Stimulated activated CD4-positive, alpha-beta T cell treated with anti-CD3 and anti-CD28 coated beads, Interleukin-1b, Interleukin-23, amount 100 ng/mL, for 48 hours (primary cell): ENCODE data around the gene PPP1R17.

Experiments
- DNase-seq: peaks from one replicate; pipeline ENCODE4 v3.0.0-alpha.2; 2020

Gene PPP1R17

DNA sequence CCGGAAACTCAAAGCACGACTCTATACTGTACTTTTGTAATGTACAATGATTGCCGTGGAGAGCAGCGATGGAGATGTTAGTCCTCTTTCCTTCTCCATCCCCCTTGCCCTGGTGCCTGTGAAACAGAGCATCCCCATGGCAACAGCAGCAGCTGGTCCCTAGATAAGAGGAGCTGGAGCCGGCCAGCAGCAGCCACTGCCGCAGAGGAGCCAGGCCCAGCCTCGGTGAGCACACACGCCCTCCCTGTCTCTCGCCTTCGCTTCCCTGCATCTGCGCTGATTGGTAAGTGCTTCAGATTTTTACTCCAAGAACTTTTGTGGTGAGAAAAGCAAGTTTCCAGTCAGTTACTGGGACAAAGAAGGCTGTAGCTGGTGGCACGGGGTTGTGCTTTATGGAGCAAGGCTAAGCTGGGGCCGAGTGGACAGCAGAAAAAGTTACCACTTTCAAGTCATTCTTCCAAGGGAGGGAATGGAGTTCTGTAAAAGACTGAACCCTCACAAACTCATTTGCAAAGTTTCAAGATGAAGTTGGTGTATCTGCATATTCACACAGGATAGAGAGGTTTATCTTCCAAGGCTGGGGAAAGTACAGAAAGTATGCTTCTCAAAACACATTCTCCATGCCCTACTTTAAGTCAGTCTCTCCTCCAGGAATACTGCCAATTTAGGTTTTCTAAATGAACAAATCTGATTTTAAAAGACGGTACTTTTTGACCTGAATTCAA lies at the start of gene PPP1R17:
PPP1R17 (plus strand) TSS at position 192 of the 725 bp plus-strand sequence. CDS start 5,227 bp downstream, outside the sequence.
- DNase-seq: no peak

DNA sequence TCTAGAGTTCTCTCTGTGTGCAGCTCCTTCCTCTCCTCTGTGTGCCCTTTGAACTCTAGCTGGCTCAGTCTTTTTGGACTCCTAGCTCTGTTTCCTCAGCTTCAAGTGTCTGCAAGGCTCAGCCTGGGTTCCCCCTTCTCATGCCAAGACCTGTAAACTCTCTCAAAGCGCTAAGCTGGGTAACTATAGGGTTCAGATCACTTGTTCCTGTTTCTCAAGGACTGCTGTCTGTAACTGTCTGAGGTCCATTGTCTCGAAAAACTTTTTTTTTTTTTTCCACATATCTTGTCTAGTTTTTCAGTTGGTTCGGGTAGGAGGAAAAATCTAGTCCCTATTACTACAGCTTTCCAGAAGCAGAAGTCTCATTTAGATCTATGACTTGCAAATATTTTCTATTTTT lies 46.6 kb upstream of the PPP1R17 start:
- no peak for DNase-seq

DNA sequence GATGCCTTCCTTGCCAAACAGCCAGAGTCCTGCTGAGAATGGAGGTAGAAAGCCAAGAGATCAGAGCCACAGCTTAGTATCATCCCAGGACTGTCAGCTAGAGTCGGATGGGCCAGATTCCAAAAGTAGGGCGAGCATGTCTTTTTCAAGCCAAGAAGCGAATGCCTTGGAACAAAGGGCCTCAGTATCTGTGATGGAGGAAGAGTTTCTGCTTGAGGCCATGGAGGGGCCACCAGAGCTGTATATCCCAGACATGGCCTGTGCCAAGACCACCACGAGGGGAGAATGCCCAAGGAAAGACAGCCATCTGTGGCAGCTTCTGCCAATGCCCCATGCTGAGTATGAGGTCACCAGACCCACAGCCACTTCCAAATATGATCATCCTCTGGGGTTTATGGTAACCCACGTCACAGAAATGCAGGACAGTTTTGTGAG lies 44.3 kb upstream of the PPP1R17 start:
- no peak for DNase-seq

DNA sequence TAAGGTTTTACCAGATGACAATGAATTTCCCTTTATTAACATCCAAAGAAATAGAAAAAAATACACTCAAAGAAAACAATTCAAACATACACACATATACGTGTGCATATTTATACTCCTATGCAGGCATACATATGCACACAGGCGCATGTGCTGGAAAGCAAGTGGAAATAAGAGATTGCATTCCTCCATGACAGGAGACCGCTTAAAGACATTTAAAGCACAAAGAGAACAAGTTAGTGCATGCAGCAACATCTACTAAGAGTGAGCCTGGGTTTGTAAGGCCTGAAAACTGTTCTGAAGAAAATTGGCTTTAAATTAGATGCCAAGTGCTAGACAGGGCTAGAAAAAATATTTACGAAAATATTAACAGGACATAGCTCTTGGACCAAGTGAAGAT lies 40.1 kb upstream of the PPP1R17 start:
- no peak for DNase-seq

DNA sequence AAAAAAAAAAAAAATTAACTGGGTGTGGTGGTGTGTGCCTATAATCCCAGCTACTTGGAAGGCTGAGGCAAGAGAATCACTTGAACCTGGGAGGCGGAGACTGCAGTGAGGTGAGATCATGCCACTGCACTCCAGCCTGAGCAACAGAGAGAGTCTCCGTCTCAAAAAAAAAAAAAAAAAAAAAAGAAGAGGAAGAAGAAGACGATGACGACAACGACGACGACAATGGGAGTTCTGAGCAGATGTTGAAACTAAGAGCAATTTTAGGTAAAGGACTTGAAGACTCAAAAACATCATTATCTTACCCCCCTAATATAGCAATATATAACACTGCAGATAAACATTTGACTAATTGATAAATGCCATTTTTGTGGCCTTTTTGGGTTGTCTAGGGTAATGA lies 39.5 kb upstream of the PPP1R17 start:
- no peak for DNase-seq

DNA sequence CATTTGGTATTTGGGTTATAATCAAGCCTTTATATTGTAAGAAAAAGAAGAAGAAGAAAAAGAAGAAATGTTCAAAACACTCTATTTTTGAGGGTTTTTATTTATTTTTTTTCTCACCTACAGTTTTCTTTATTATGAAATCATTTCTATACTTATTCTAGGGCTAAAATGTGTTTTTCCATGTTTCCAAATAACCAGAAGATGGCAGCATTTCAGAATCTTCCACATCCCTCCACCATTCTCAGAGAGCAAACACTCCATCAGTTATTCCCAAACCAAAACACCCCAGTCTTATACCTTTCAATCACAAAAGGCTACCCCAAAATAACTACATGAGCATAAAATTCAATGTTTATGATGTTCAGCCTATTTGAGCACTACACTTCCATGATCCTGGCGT lies 38.7 kb upstream of the PPP1R17 start:
- no peak for DNase-seq

DNA sequence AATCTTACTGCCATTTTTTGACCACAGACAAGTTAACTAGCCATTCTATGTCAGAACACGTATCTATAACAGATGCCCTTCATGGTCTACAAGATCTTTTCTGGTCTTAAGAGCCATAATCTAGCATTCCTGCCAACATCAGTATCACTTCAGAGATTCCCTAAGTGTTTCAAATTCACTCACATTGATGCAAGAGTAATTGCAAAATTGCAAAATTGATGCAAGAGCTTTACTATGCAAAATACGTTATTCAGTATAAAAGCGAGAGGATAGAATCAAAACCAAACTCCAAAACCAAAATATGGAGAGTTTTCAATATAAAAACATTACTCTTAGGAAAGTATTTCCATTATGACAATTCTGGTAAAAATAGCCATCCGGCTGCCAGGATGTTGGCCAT lies 38.1 kb upstream of the PPP1R17 start:
- no peak for DNase-seq

DNA sequence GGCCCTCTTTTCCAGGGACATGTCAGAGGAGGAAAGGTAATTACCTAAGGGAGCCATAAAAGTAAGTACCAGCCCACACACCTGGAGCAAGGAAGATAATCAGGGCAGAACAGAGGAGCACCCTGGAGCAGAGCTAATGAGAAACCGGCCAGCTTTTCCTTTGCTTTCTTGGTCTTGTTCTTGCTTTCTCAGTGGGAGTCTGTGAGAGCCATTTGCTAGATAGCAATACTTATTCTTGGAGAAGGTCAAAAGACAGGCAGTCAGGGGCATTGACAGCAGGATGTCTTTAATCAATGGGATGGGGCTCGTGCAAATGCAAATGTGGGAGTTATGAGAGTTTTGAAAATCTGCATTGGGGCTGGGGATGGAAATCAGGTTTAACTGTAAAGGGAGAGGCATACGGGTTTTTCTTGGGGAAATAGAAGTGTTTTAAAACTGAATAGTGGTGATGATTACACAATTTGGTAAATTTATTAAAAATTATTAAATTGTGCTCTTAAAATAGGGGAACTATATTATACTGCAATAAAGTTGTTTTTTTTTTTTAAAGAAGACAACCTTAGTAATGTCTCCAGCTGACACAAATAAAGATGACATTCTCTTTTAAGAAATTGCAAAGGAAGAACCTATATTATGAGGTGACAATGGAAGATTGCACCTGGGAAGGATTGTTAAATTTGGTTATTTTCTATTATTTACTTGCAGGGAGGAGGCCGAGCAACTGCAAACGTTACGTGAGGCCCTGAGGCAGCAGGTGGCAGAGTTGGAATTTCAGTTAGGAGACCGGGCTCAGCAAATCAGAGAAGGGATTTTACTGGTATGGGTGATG lies 35.6 kb upstream of the PPP1R17 start:
- no peak for DNase-seq

DNA sequence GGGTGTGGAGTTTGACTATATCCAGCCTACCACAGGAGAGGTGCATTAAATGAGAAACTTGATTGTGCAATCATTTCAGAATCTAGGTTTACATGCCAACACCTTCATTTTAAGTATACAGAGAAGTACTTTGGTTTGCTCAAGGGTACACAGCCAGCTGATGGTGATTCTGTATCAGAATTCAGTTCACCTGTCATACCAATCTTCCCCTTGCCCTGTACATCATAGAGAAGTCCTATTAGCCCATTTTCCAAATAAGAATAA lies 35.0 kb upstream of the PPP1R17 start:
- no peak for DNase-seq

DNA sequence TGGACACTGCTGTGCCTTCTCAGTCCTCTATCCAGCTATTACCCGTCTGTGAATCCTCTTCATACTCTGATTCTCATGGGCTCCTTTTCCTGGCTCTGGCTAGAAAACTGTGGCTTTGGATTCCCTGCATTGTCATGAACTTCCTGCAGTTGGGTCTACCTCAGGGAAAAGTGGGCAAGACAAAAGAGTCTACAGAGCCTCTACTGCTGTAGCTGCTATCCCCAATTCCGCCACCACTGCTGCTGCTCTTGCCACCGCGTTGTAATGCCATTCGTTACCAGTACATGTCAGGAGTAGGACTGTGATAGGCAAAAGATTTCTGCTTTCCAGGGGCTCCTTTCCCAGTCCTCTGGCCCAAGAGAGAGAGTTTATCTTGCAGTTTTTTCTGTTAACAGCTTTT lies 23.9 kb upstream of the PPP1R17 start:
- no peak for DNase-seq

DNA sequence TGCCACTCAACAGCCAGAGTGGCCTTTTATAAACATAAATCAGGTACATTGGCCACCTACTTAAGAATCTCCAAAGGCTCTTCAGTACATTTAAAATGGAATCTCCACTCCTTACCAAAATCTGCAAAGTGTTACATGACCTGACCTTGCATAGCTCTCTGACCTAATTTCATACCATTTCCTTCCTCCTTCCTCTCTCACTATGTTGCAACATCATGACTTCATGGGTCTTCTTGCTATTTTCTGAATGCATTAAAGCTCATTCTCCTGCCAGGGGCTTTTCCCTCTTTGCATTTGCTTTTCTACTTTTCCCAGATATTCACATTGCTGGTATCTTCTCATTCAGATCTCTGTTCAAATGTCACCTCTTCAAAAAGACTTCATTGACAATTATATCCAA lies 22.1 kb upstream of the PPP1R17 start:
- DNase-seq: no peak

DNA sequence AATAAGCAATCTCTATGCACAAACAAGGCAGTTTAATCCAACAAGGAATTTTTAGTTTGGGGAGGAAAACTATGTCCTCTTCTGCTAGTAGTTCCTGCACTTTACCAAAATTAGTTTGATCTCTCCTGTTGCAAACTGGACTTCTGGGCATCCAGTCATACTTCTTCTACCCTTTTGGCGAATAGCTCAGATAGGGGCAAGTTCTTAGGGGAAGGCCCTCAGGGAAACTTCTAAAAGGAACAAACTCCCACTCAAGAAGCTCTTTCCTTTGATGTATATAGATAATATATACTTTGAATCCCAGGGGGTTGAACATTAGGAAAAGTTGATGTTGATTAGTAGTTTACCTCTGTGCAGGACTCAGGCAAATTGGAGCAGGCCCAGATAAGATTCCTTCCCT lies 21.5 kb upstream of the PPP1R17 start:
- DNase-seq: no peak

DNA sequence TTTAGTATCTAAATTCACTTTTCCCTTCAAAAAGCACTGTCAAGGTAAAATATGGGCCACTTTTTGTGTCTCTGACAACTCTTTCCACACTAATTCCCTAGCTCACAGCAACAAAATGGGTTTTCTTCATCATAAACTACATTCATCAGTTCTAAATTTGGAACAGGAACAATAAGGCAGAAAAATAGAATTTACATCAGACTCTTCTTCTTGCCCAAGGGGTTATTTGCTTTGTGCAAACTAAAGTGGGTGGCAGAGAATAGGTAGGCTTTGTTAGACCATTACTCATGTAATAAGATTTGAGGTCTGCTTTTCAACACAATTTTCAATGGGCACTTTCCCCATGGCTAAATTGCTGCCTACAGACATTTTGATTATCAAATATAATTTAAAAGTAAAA lies 17.6 kb upstream of the PPP1R17 start:
- DNase-seq: no peak

DNA sequence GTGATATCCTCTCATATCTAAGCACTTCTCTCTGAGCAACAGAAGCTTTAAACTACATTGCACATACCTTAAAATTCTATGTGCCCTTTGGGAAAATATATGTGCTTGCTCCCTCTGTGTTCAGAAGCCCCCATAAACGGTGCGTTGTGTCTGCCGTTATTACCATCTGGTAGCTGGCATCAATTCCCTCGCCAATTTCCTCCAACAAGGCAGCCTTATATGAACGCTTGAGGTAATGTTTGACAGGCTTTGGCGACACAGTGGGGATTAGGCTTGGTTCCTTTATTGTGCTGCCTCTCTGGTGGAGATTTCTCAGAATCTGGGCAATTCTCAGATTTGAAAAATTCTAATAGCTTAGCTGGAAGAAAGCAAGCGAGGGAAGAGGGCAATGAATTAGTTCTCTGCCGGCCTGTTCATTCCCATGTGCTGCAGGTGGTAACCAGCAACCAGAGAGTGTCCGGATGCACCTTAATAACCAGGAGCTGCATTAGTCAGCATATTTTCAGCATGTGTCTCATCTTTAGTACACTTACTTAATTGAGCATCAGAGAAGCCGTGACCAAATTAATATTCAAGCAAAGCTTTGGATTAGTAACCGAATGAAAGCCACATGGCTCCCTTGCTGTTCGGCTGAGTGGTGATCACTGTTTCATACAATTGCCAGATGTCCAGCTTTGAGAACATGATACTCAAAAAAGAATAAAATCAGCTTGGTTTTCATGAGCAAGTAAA lies 7.3 kb upstream of the PPP1R17 start:
- DNase-seq: no peak

DNA sequence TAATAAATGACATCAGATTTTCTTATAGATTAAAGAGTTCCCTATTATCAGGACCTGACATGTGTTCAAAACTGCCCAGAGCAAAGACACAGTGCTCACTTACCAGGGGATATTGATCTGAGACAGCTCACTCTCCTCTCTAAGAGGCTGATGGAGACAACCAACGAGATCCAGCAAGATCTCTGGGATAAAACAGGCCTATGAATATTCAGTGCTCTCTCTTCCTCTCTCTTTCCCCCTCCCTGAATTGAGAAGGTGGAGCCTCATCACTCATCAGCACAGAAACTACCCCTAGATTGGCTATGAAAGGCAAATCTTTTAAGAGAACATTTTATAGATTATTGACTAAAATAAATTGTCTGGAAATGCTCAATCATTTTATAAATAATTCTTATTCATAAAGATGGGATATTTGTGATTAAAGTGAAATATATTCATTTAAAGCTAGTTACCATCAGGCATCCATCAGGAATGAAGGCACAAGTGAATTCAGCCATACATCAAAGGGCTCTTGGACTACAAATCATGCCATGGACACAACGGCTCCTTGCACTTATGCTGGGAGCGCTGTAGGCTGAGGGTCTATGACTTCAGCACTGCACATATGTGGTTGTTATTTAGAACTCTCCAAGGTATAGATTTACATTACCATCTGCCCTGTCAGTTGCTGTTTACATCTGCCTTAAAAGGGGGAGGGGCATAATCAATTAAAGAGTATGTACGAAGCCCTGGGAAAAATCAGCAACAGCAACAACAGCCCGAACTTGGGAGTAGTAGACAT lies 3.4 kb upstream of the PPP1R17 start:
- no peak for DNase-seq

DNA sequence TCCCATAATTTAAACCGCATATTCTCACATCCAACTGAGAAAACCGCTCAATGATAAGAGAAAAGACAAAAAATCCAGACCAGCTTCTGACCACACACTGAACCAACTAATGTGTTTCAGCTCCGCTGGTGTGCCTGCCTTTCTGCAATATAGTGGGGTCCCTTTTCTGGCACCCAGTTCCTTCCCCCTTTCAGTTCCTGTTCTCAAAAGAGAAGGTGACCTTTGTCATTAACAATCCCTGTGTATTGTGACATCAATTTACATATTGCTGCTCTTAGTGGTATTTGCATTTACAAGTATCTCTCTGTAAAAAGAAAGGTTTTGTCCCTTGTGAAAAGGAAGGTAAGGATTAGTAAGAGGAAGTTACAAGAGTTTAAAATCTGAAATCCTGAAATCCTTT lies 1.4 kb downstream of the PPP1R17 start:
- DNase-seq: no peak

DNA sequence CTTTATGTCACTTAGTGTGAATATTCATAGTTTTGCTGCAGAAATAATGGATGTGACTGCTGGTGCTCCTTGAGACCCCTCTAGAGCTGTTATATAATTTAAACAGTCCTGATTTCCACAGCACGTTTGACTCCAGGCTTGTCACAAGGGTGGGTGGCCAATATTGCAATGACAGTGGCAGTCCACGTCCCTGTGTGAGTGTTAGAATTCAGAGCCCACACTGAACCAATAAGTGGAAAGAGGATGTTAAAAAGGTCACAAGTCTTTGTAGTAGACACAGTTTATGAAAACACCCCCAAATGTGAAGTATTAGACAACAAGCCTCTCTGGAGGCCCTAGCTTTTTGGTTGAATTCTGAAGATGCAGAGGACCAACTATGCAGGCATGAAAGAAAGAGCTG lies 2.0 kb downstream of the PPP1R17 start:
- no peak for DNase-seq

DNA sequence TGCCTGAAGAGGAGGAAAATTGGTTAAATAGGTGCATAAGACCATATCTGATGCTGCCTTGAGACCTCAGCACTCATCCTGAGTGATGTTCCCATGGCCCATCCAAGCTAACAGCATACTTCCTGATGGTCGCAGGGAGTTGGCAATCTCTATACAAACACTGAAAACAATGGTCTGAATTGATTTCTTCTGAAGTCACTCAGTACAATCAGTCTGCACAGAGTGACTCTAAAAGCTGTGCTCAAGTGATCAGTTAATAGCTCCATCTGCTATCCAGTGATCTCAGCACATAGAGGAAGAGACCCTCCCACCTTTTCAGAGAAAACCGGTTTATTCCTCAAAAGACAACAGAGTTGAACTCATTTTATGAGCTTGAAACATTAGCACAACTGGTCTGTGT lies 3.9 kb downstream of the PPP1R17 start:
- DNase-seq: no peak

DNA sequence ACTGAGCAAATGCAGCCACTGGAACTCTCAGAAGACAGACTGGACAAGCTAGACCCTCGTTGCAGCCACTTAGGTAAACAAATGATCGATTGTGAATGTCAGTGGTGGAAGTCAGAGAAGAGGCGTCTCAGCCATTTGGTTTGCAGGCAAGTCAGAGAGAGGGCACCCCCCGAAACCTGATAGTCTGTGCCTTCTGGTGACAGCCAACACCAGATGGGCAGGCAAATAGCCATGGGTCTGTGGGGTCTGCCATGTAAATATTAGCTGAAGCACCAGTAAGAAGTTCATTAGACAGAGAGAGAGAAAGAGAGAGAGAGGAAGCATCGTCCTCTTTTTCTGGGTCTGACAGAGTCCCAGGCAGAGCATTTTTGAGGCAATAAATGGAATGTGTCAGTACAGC lies 5.4 kb downstream of the PPP1R17 start:
- DNase-seq: no peak

DNA sequence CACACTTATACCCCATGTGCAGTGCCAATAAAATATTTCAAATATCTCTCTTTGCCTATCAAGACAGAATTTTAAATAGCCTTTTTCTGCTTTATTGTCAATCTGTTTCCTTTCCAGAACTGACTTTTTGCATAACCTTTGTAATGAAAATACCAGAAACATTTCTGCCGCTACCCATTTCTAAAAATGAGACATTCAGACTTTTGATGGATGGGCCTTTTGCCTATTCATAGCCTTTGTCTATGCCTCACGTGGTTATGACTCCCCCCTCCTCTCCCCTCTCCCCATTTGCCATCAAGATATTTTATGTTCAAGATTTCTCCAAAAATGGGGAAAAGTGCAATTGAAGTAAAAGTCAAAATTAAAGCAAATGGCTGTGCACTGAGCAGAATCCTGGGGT lies 5.9 kb downstream of the PPP1R17 start:
- no peak for DNase-seq

DNA sequence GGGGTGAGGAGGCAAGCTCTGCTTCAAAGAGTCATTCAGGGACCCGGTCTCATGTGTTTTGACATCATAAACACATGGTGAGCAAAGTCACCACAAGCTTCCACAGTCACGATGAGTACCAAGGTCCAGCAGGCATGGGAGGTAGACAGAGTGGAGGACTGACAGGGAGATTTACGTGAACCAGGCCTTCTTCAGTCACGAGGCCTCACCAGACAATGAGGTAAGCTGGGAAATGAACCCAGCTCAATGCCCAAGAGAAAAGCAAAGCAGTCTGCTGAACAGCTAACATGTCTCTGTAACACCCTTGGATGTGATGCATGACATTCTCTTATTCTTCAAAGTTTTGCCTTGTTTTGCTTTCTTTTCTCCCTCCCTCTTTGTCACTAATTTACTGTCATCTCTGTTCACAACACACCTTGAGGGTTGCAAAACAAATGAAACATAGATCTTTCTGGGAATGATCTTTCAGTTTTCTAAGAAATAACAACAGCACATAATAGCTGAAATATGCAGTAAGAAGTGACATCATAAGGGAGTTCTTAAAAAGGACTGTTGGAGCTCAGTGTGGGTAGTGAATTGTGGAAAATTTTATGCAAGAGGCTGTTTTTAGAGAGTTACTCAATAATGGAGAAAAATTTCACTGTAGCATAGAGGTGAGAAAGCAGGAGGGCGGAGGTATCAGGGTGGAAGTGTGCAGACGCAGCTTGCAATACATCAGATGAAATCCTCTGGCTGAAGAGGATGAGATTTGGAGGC lies 9.0 kb downstream of the PPP1R17 start:
- no peak for DNase-seq

DNA sequence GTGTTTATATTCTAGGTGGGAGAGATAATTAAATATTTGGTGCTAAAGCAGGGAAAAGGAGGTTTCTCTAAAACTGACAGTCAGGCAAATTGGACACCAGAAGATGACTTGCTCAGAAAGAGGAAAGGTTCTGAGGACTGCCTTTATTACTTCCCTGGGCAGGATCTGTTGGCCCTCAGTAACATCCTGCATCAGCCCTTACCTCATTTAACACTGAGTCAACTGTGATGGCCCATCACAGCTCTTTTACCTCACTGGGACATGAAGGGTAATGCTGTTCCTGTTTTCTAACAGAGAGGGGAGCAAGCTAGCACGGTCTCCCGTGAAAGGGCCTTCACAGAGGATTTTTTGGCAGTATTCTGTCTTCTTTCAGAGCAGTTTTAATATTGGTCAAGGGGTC lies 12.0 kb downstream of the PPP1R17 start:
- DNase-seq: no peak

DNA sequence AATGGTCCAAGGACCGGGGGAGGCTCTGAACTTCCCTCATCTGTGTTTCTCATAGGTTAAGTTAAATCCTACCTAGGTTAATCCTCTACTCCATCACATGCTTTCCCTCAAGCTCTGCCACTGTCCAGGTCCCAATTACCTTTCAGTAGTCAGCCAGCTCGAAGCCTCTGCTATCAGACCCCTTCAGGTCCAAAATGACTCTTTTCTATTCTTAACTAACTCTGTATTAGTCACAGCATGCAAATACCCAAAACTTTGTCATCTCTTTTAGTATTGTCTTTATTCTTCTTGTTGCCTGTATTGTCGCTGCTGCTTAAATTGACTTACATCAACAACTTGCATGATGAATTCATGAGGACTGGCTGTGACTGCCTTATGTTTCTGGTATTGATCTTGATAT lies 15.3 kb downstream of the PPP1R17 start:
- DNase-seq: no peak
